ENCODE measurements around the gene SDS.

DNA sequence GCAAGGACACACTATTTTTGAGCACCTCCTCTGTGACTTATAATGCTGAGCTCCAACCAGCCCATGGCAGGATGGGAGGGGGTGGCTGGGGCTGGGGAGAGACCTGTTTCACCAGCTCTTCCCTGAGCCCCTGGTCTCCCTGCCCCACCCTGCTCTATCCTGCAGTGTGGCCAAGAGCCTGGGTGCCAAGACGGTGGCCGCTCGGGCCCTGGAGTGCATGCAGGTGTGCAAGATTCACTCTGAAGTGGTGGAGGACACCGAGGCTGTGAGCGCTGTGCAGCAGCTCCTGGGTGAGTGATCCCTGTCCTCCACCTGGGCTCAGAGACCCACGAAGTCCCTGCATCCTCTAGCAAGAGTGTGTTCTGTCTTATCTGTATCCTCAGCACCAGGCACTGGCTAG lies 32.9 kb upstream of the SDS start:
- TF ChIP-seq, protein P1, sequence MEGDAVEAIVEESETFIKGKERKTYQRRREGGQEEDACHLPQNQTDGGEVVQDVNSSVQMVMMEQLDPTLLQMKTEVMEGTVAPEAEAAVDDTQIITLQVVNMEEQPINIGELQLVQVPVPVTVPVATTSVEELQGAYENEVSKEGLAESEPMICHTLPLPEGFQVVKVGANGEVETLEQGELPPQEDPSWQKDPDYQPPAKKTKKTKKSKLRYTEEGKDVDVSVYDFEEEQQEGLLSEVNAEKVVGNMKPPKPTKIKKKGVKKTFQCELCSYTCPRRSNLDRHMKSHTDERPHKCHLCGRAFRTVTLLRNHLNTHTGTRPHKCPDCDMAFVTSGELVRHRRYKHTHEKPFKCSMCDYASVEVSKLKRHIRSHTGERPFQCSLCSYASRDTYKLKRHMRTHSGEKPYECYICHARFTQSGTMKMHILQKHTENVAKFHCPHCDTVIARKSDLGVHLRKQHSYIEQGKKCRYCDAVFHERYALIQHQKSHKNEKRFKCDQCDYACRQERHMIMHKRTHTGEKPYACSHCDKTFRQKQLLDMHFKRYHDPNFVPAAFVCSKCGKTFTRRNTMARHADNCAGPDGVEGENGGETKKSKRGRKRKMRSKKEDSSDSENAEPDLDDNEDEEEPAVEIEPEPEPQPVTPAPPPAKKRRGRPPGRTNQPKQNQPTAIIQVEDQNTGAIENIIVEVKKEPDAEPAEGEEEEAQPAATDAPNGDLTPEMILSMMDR (conservative IDR thresholded peaks at IDR 0.05 in 1 of 2, IDR thresholded peaks at IDR 0.05 in 1 of 2; ENCODE audit: extremely low read depth in 1 of 2, insufficient read depth in 1 of 2, low read depth in 1 of 2, low read length in 2 of 2) = no peak
- no peak for TF ChIP-seq EZH2 (IDR thresholded peaks at IDR 0.05; ENCODE audit: borderline replicate concordance, low read length)
